Nephron progenitor cell (in vitro differentiated cells): Measurements from ENCODE around the gene RXFP2.

ENCODE experiments used
- DNase-seq: peaks from one replicate; pipeline ENCODE4 v3.0.0; 2021
- H3K27ac Mint-ChIP-seq: 2 replicates; pipeline ENCODE4 v1.8.0; 2021; ENCODE audit warnings: mild to moderate bottlenecking, moderate library complexity, mixed read lengths
- H3K27me3 Mint-ChIP-seq: 2 replicates; pipeline ENCODE4 v1.8.0; 2021; ENCODE audit warnings: mild to moderate bottlenecking, low read depth, mixed read lengths; ENCODE audit not compliant: poor library complexity
- H3K36me3 Mint-ChIP-seq: 2 replicates; pipeline ENCODE4 v1.8.0; 2021; ENCODE audit warnings: low read depth, mixed read lengths
- H3K4me1 Mint-ChIP-seq: 2 replicates; pipeline ENCODE4 v1.8.0; 2021; ENCODE audit warnings: mixed read lengths
- H3K4me3 Mint-ChIP-seq: 2 replicates; pipeline ENCODE4 v1.8.0; 2021; ENCODE audit warnings: mild to moderate bottlenecking, moderate library complexity, mixed read lengths
- H3K9me3 Mint-ChIP-seq: 2 replicates; pipeline ENCODE4 v1.8.0; 2021; ENCODE audit warnings: mild to moderate bottlenecking, moderate library complexity, mixed read lengths
- TF ChIP-seq, protein P1 (sequence below): fragments of 200-600 bp; sonication (generic); IDR thresholded peaks from 2 replicates; pipeline ENCODE4 v1.5.0; 2021; ENCODE audit warnings: antibody characterized with exemption

The RXFP2 gene

DNA sequence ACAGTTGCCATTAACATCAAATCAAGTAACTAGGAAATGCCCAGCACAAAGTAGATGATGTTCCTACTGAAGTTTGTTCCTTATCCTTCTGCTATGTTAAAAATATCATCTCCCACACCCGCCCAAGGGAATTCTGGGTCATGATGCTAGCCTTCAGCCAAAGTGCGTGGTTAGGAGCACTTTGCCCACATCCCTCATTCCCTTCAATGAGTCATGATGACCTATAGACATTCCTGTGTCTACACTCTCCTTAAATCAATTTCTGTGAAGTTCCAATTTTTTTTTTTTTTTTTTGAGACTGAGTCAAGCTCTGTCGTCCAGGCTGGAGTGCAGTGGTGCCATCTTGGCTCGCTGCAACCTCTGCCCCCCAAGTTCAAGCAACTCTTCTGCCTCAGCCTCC, 17.0 kb downstream of the RXFP2 start:
- Mint-ChIP-seq H3K27me3 (peaks cover 15% of the 10 kb centered on the region), H3K4me1 (peaks cover 19% of the 10 kb centered on the region), H3K4me3 (no peak overlapping the region), H3K36me3 (no peaks in the 10 kb centered on the region), H3K27ac (no peak overlapping the region), H3K9me3 (no peaks in the 10 kb centered on the region)
- TF ChIP-seq, protein P1, sequence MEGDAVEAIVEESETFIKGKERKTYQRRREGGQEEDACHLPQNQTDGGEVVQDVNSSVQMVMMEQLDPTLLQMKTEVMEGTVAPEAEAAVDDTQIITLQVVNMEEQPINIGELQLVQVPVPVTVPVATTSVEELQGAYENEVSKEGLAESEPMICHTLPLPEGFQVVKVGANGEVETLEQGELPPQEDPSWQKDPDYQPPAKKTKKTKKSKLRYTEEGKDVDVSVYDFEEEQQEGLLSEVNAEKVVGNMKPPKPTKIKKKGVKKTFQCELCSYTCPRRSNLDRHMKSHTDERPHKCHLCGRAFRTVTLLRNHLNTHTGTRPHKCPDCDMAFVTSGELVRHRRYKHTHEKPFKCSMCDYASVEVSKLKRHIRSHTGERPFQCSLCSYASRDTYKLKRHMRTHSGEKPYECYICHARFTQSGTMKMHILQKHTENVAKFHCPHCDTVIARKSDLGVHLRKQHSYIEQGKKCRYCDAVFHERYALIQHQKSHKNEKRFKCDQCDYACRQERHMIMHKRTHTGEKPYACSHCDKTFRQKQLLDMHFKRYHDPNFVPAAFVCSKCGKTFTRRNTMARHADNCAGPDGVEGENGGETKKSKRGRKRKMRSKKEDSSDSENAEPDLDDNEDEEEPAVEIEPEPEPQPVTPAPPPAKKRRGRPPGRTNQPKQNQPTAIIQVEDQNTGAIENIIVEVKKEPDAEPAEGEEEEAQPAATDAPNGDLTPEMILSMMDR, result no peak
- no peak for DNase-seq

DNA sequence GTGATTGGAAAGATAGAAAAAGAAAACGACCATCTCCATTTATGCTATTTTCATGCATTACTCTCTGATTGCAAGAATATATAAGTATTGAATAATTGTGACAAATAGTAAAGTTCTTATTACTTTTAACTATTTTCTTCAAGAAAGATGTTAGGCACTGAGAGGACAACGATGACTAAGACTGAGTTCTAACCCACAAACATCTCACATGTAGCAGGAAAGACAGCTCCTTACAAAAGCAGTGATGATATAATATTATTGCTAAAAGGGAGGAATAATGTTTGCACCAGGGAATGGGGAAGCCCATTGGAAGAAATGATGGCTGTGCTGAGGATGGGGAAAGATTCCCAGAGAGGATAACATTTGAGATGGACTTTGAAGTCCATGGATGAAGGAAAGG, 22.6 kb downstream of the RXFP2 start:
- H3K27ac Mint-ChIP-seq, result no peak overlapping the region
- TF ChIP-seq, protein P1, result no peak
- no peak for DNase-seq
- H3K27me3 Mint-ChIP-seq, result peaks cover 12% of the 10 kb centered on the region
- H3K4me1 Mint-ChIP-seq, result peaks cover 5% of the 10 kb centered on the region
- H3K36me3 Mint-ChIP-seq, result no peaks in the 10 kb centered on the region
- H3K9me3 Mint-ChIP-seq, result no peaks in the 10 kb centered on the region
- H3K4me3 Mint-ChIP-seq, result no peak overlapping the region

DNA sequence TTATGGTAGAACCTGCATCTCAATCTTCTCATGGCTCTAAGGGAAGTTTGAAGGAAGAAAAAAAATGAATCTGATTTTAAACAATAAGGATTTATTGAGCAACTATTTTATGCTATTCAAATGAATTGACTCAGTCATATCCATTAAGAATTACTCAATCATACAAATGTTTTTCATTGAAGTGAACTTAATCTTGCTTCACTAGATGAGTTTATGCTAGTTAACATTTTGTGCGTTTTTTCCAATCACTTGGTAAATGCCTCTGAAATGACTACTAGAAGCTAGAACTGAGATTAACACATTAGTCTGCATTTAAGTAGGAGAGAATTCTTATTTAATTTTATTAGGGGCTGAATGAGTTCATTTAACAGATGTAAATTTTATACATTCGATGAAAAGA, 25.2 kb downstream of the RXFP2 start:
- Mint-ChIP-seq H3K36me3 (no peaks in the 10 kb centered on the region), H3K27me3 (peaks cover 12% of the 10 kb centered on the region), H3K27ac (no peak overlapping the region), H3K9me3 (no peaks in the 10 kb centered on the region), H3K4me1 (no peaks in the 10 kb centered on the region), H3K4me3 (no peak overlapping the region)
- TF ChIP-seq, protein P1, result no peak
- no peak for DNase-seq

DNA sequence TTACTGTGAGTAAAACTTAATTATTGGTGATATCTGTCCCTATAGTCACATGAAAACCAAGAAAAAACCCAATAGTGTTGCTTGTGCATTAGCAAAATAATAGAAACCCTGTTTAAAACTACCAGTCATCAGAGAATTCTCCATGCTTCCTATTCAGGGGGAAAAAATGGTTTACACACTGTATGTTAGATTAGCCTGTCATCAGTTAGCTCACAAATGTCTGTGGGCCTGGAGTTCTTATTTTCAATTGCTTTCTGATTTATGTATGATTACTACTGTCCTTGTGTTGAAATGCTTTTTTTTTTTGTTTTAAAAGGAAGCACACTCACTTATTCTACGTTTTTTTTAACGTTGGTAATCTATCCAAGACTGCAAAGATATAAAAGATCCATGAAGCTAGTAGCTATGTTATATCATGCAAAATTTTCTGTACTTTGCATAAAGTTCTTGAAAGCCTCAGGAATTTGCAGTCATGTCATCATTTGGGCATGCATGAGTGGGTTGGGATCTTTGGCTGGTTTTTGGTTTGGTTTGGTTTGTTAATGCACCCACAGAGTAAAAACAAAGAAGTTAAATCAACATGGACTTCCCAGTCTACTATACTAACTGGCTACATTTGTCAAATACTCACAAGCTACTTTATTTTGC, 25.9 kb downstream of the RXFP2 start:
- TF ChIP-seq, protein P1, result no peak
- Mint-ChIP-seq H3K36me3 (no peaks in the 10 kb centered on the region), H3K4me3 (no peak overlapping the region), H3K27me3 (peaks cover 12% of the 10 kb centered on the region), H3K27ac (no peak overlapping the region), H3K9me3 (no peaks in the 10 kb centered on the region), H3K4me1 (no peaks in the 10 kb centered on the region)
- DNase-seq, result no peak

DNA sequence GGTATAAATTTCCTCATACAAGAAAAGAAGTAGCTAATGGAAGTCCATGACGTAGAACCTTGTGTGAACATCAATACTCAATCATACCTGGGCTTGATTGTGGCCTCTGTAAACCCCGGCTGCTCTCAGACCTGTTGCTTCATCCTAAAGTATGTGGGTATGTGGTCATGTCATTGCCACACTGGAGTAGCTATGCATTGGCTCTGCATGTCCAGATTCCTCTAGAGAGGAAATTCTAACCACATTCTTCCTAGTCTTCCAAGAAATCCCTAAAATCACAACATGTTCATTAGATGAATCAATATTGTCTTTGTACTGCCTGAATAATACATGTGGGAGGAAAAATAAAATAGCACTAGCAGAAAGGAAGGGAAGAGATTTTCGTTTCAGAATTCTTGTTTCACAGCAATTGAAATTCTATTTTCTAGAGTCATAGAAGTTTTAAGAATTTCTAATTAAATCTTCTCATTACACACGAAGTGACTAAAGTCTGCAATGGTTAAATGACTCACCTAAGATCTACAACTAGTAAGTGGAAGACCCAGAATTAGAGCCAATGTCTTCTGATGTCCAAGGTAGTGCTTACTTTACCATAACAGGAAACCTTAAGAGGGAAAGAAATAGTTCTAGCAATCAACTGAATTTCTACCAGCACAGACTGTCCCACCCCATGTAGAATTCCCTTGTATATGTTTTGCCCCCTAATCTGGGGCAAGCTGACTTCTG, 28.0 kb downstream of the RXFP2 start:
- DNase-seq, result no peak
- Mint-ChIP-seq H3K9me3 (no peaks in the 10 kb centered on the region), H3K4me1 (no peaks in the 10 kb centered on the region), H3K27me3 (peaks cover 12% of the 10 kb centered on the region), H3K36me3 (no peaks in the 10 kb centered on the region), H3K4me3 (no peak overlapping the region), H3K27ac (no peak overlapping the region)
- TF ChIP-seq, protein P1, result no peak

DNA sequence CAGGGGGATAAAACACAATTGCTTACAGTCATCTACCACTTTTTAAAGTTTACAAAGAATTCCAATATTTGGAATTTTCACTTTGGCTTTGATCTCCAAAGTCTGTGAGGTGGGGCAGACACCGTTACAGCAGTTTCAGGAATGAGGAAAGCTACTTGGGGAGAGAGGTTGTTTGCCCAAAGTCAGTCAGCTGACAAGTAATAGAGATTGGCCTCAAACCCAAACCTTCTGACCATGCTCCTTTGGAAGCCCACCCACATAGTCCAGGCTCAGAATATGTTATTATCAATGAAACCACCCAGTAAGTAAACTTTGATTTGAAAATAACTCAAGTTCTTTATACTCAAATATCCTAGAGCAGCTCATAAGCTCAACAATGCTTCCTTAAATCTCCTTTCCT, 29.0 kb downstream of the RXFP2 start:
- Mint-ChIP-seq H3K27ac (no peak overlapping the region), H3K4me3 (no peak overlapping the region)

More for the DNA sequence above, 29.0 kb downstream of the RXFP2 start:
- no peak for DNase-seq
- H3K4me1 Mint-ChIP-seq, result no peaks in the 10 kb centered on the region
- peaks cover 5% of the 10 kb centered on the region for H3K27me3 Mint-ChIP-seq
- TF ChIP-seq, protein P1, result no peak
- no peaks in the 10 kb centered on the region for H3K9me3 Mint-ChIP-seq
- H3K36me3 Mint-ChIP-seq, result no peaks in the 10 kb centered on the region
